Ovary (tissue), 3 donors: ENCODE results near the gene RCL1.

Source experiments
- CTCF ChIP-seq, 3 donors: fragments of 450-650 bp in 2 of 3; fragments of 200-600 bp in 1 of 3; IDR thresholded peaks; one replicate each; pipeline versions ENCODE4 v1.5.1 to v1.8.0; 2016 to 2022; ENCODE audit warnings: antibody characterized with exemption in 3 of 3, mild to moderate bottlenecking in 1 of 3
- EP300 ChIP-seq: sonication (generic); formaldehyde crosslinking; IDR thresholded peaks from one replicate; pipeline ENCODE4 v1.6.1; 2017; ENCODE audit warnings: antibody characterized with exemption
- POLR2A ChIP-seq: fragments of 450-650 bp; IDR thresholded peaks from one replicate; pipeline ENCODE4 v1.6.1; 2017; ENCODE audit warnings: antibody characterized with exemption, mild to moderate bottlenecking, moderate library complexity
- donor health status: DM: no; HTN: no; CAD: no.

- TF ChIP-seq CTCF (IDR thresholded peaks at IDR 0.05) (no peak), POLR2A (no peak), EP300 (no peak)
These were observed 34.5 kb downstream of the RCL1 start for GRCh38 chr9:4827224-4827623.
